ENCODE data around the gene AKAP6.
"Not testable (repeated sequence)": the region's sequence is repeated elsewhere in the genome, so short reads cannot be mapped to it uniquely, and the experiment has no call there.

AKAP6 gene

DNA sequence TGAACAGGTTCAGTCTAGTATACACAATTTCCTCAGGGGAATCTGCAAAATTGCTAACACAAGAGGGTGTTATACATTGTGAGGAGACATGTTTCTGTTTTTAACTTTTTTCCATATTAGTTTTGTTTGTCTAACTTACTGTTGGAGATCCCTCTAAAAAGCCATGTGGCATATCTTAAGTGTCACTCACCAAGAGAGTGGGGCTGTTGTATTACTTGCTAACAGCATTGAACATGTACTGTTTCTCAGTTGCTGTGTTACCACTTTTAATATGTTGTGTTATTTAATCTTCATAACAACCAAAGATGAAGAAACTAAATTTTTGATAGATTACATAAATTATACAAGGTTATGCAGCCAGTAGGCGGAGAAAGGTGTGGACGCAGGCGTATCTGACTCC is 455.3 kb downstream of the AKAP6 start:
- no peak for DNase-seq

DNA sequence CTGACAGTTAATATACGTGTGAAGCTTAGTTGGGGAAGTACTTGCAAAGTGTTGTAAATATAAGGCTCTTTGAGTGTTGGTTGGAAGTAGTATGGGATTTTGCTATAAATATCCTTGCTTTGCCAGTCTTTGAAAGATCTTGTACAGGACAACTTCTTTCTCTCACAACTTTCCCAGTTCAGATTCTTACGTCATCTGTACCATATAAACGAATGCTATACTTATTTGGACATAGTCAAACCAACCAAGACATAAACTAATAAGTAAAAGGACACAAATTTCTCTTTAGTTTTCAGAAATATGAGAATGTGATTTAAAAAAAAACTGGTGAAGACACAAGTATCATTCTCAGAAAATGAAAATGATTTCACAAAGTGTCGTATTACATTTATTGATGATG is 456.5 kb downstream of the AKAP6 start:
- no peak for DNase-seq

DNA sequence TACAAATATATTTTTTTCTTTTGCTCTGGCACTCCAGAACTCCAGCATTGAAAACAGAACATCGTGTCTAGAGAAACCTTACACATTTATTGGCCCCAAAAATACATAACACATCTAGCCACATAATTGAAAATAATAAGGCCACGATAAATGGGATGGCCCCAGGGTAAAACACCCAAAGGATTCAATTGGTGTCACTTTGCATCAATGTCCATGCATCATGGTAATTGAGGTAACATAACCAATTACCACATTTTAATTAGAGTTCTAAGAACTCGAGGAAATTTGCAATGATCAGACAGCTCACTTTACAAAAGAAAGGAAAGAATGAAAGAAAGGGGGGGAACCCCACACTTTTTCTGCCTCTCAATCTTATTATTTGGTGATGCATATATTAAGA is 457.8 kb downstream of the AKAP6 start:
- DNase-seq = no peak

DNA sequence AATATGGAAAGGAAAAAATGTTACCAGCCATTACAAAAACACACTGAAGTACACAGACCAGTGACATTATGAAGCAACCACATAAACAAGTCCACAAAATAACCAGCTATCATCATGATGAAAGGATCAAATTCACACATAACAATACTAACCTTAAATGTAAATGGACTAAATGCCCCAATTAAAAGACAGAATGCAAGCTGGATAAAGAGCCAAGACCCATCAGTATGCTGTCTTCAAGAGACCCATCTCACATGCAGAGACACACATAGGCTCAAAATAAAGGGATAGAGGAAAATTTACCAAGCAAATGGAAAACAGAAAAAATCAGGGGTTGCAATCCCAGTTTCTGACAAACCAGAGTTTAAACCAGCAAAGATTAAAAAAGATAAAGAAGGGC is 463.9 kb downstream of the AKAP6 start:
- not testable (repeated sequence) for DNase-seq

DNA sequence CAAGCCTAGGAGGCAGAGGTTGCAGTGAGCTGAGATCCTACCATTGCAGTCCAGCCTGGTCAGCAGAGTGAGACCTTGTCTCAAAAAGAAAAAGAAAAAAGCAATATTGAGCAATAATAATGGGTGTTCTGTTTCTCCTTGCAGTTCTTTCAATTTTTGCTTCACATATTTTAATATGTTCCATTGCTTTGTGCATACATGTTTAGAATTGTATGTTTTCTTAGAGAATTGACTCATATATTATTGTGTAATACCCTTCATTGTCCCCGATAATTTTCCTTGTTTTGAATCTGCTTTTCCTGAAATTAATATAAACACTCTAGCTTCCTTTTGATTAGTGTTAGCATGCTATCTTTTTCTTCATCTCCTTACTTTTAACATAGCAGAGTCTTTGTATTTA is 471.2 kb downstream of the AKAP6 start:
- DNase-seq = no peak

DNA sequence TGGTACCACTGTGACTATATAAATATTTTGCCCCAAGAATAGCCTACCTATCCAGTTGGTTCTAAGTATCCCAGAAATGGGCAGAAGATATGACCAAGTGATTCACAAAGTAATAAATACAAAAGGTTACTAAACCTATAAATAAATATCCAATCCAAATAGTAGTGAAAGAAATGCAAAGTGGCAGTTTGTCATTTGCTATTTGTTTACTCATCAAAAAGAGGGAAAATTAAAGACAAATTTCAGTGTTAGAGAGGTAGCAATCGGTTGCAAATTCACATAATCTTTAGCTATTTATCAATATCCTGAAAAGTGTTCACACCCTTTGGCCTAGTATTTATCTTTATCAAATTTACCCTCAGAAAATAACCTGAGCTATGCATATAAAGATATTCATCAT is 473.2 kb downstream of the AKAP6 start:
- DNase-seq = no peak

DNA sequence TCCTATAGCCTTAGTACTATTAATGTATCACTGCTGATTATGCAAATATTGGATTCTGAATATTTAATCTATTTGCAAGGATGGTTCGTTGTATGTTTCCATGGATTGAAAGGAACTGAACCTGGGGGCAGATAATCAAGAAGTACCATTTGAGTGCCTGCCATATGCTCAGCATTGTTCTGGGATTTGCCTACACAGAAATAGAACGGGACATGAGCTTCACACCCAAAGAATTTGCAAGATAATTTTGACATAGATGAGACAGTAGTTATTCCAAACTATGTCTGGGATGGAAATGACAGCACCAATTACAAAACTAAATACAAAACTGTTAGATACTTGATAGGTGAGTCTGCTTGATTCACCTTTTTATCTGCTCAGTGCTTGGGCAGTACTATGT is 476.9 kb downstream of the AKAP6 start:
- DNase-seq = no peak

DNA sequence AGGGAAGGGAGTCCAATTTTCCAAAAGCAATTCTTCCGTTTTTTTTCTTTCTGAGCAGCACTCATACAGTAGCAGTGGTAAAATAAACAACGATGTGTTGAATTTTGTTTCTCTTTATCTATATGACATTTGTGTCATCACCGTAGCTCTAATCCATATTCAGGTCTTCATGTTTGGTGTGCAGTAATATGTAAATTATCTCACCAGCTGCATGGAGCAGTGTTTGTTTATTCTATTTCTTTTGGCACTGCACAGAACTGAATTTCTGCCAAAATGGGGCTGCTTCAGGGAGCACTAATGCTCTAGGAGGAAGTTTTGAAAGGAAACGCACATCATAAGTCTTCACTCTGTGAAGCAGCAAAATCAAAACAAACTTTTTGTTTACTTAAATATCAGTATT is 479.5 kb downstream of the AKAP6 start:
- no peak for DNase-seq

DNA sequence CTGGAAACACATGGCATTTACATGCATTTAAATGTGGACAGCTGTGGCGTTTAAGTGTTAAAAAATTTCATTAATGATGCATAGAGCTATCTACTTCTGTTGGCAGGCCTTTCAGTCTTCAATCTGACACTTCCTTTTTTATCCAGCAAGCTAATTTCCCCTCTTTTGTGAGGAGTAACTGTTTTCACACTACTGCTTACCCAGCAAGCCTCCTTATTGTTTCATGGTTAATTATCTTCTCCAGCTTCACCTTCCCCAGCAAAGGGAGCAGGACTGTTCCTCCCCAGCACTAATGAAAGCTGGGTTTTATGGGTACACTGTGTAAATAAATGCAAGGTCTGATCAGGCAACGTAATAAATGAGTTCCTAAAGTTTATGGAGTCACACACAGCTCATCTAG is 480.2 kb downstream of the AKAP6 start:
- DNase-seq = no peak

DNA sequence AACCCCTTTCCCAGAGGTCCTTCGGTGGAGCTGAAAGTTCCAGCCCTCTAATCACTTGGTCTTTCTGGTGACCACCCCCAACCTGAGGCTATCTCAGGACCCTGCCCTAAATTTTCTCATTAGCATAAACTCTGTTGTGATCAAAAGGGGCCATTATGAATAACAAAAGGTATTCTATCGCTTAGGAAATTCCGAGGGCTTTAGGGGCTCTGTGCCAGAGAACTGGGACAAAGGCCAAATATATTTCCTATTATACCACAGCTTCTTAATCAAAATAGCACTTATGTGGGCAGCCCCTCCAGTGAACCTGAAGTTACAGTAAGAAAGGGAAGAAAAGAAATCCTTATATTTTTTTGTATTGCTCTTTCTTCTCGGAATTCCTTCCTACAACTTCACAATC is 484.3 kb downstream of the AKAP6 start:
- DNase-seq = no peak

DNA sequence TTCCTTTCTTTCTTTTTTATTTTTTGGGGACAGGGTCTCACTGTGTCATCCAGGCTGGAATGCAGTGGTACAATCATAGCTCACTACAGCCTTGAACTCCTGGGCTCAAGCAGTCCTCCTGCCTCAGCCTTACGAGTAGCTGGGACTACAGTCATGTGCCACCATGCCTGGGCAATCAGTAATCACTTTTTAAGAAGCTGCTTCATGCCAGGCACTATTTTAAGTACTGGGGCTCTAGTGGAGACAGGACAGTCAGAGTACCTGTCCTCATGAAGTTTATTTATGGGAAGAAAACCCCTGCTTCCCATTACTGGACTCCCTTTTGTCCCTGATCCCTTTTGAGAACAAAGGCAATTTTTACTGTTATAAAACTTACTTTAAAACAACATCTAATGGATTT is 485.6 kb downstream of the AKAP6 start:
- DNase-seq = no peak

DNA sequence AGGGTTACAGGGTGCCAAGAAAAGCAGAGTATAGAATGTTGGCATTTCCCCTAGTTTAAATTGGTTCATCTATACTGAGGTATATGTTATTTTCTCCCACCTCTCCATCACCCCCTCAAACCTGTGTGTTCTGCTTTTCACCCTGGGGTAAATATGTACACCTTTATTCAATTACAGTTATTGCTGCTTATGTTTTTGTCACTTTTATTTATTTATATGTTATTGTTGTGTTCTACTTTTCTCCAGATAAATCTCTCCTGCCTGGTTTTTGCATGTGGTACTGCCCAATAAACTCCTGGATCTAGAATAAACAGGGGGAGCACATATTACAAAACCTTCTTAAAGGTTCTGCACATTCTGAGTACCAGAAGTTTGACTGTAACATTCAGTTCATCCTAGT is 487.5 kb downstream of the AKAP6 start:
- no peak for DNase-seq

DNA sequence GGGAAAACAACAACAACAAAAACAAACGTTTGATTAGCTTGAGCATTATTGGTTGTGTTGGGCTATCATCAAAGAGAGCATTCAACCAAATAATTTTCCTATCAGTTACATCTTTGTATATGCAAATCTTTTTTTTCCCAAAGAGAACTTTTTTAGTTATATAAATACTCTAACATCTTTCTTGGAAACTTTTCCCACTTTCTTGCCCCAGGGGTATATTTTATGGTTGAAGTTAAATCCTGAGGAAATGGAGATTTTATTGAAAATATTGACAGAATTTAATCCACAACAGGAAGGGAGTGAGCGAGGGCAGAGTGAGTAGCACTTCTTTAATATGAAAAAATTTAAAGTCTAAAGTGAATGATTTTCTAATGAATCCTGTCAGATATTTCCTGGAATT is 488.7 kb downstream of the AKAP6 start:
- DNase-seq = no peak

DNA sequence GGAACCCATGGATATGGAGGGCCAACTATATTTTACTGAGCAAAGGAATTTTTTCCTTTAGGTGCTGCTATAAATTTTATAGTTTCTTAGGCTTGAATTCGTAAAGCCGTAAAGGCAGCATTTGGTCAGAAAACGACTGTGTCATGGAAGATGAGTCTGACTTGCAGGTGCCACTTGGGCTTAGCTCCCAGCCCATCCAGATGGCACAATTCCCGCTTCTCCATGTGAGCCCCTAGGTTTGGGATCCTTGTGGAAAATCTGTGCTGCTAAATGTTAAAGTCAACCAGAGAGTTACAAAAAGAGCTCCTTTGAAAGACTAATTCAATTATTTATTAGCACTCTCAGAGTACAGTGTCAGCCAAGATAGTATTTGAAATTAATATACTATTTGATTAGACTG is 489.5 kb downstream of the AKAP6 start:
- DNase-seq = no peak

DNA sequence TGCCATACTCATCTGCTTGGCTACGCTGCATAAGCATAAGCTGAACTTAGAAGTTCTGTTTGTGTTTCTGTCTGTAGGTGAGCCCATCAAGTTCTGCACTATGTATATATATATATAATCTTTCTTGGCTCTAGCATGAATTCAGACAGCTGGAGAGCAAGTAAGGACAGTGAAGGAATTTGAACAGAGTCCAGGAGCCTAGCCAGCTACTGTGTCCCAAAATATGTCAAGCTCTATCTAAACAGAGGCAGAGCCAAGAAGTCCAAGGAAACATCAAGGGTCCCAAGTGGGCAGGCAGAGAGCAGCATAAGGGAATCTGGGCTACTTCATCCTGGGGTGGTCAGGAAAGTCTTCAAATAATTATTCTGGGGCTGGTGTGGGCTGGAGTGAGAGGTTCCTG is 491.1 kb downstream of the AKAP6 start:
- no peak for DNase-seq

DNA sequence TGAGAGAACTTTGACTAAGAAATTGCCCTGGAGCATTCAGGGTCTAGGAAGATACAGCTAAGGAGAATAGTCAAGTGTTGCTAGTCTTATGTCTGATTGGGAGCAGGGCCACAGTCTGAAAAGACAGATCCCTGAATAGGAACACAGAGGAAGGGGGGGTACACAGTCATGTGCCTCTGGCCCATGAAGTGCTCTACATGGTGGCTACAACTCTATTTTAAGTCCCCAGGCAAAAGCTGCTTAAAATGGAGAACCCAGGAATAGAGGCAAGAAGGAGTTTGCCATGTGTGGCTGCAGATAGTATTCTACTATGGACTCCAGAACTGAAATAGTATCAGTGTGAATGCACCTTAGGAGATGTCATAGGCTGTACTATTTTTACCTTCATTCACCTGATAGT is 491.6 kb downstream of the AKAP6 start:
- DNase-seq = no peak

DNA sequence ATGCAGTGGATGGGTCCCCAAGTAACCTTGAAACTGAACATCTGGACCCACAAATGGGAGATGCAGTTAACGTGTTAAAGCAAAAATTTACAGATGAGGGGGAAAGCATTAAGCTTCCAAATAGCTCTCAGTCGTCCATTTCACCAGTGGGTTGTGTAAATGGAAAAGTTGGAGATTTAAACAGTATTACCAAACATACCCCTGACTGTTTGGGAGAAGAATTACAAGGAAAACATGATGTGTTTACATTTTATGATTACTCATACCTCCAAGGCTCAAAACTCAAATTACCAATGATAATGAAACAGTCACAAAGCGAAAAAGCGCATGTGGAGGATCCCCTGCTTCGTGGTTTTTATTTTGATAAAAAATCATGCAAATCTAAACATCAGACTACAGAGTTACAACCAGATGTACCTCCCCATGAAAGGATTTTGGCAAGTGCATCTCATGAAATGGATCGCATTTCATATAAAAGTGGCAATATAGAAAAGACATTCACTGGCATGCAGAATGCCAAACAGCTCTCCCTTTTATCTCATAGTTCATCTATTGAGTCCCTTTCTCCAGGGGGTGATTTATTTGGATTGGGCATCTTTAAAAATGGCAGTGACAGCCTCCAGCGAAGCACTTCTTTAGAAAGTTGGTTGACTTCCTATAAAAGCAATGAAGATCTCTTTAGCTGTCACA is 493.0 kb downstream of the AKAP6 start:
- no peak for DNase-seq

DNA sequence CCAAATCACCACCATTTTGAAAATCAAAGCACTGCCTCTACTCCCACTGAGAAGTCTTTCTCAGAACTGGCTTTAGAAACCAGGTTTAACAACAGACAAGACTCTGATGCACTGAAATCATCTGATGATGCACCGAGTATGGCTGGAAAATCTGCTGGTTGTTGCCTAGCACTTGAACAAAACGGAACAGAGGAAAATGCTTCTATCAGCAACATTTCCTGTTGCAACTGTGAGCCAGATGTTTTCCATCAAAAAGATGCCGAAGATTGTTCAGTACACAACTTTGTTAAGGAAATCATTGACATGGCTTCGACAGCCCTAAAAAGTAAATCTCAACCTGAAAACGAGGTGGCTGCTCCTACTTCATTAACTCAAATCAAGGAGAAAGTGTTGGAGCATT is 494.6 kb downstream of the AKAP6 start:
- DNase-seq = no peak

DNA sequence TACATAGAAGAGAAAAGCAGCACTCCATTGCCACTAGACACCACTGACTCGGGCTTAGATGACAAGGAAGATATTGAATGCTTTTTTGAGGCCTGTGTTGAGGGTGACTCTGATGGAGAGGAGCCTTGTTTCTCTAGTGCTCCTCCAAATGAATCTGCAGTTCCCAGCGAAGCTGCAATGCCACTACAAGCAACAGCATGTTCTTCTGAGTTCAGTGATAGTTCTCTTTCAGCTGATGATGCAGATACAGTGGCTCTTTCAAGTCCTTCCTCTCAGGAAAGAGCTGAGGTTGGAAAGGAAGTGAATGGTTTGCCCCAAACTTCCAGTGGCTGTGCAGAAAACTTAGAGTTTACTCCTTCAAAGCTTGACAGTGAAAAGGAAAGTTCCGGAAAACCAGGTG is 495.1 kb downstream of the AKAP6 start:
- no peak for DNase-seq

DNA sequence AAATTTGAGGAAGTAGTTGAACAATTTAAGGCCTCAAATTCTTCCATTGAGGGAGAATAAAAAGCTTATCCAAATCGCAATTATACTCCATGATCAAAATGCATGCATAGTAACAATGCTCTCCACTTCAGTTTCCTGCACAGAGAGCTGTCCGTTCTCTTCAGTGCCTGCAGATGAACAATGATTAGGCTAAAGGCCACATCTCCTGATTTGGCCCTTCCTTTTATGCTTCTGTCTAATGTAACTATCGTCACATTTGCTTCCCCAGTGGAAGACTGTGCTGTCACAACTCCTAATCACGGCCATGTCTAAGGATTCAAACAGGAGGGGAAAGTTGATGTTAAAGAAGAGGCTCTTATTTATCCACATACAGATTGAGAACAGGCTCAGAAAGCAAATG is 496.0 kb downstream of the AKAP6 start:
- DNase-seq = no peak

DNA sequence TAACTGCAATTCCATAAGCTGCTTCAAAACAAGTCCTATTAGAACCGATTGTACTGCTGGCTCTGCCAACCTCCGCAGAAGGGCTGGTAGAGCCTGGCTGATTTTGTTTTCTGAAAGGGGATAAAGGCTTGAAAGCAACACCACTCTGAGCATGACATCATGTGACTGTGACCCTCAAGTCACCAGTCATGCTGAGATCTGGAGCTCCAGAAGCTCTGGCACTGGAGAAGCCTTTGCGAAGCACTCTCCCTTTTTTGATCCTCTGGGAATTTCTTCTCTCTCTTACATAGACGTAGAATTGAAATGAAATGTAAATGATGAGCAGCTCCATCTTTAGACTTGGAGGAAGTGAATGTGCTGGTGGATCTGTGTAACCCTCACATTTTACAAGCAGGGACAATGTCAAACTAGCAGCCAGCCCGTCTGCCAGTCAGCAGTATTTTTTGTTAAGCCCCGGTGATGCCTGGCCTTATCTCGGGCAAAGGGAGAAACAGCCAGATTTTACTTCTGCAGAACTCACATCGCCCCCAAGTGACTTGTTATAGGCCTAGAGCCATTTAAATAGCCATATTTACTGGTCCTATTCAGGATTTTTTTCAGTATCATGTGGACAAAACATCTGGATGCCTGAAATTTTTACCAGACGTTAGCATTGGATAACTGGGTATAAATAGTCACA is 497.4 kb downstream of the AKAP6 start:
- no peak for DNase-seq

DNA sequence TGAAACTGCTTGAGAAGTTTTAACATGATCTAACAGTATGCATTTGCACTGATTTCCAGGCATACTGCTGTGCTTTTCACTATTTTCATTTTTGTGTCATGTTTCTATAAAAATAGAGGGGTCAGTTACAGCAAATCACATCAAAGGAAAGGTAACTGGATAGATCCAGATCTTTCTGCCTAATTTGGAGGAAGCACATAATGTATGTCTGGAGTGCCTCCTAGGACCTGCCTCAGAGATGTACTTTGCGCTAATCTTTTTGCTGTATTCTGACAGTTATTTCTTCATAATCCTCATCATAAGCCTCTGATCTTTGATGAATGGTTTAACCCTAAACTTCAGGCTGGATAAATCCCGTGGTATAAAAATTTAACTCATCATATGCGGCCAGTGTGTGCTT is 498.4 kb downstream of the AKAP6 start:
- DNase-seq = no peak

DNA sequence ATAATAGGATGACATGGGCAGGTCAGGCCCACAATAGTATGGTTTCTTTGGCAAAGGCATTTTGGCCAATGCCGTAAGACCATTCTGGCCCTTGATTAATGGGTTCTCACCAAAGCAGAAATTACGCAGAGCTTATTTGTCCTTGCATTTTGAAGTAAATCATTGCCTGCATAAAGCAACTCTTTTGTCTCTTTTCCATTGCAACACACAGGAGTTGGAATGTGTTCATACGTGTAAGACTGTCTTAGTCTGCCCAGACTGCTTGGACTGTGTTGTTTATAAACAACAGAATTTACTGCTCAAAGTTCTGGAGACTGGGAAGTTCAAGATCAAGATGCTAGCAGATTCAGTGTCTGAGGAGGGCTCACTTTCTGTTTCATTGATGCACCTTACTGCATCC is 506.8 kb downstream of the AKAP6 start:
- DNase-seq = no peak

DNA sequence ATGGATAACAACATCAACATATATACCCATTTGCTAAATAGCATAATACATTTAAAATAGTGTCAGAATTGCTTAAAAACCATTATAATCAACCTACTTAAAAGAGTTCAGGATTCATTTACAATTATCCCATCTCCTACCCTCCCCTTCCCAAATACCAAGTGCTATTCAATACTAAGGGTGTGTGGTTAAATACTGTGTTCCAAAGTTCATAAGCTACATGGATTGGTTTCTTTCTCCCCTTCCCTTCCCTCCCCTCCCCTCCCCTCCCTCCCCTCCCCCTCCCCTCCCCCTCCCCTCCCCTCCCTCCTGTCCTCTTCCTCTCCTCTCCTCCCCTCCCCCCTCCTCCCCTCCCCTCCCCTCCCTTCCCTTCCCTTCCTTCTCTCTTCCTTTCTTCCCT is 512.6 kb downstream of the AKAP6 start:
- DNase-seq = no peak

DNA sequence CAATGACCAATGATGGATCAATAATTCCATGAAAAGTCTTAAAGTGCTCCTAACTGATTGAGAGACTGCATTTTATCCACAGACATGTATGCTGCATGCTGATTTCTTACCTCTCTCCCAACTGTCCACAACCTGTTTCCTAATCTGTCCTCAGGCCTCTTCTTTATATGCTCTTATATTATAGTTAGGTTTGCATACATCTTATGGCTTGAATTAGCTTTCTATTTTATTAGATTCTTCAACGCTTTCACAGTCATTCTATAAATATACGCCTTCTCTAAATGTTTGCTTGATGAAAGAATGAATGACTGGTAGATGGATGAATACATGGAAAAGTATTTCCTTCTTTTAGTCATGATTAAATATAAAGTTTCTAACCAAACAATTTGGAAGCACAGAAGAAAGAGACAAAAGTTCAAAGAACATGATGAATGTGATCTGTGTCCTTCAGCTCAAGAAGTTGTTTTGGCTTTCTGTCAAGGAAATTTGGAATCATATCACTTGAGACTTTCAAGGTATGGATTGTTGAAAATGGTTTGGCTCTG is 517.8 kb downstream of the AKAP6 start:
- no peak for DNase-seq
